GM12878 (cell line): ENCODE measurements around the gene TRPC4. TPM values are rescaled to one million over a fixed set of nuclear protein-coding genes. Genes with fewer than 3 reads are reported as not detected.

ENCODE experiments used
- ATAC-seq: fragments of 200-7000 bp; cut with Tn5 transposase; 3 replicates; pipeline ENCODE4 v1.9.1; 2020; ENCODE audit warnings: mild to moderate bottlenecking, moderate library complexity
- BruUV-seq: library from RNA; stranded (reverse); fragments of 400-500 nt; replicated peaks from 2 replicates; lab custom pipeline; 2021; lab: Mats Ljungman, UMichigan
- CTCF ChIA-PET: fragments of 300-600 bp; sonication (Branson Sonifier 250); formaldehyde crosslinking; extraction: SDS; loops from one replicate; lab custom pipeline; 2021; ENCODE audit warnings: inconsistent platforms; lab: Yijun Ruan, JAX
- POLR2A ChIA-PET: fragments of 350-600 bp; formaldehyde crosslinking; extraction: SDS; loops from one replicate; lab custom pipeline; 2021; ENCODE audit warnings: inconsistent platforms; lab: Charles Lee
- RAD21 ChIA-PET: fragments of 300-600 bp; sonication (Branson Sonifier 250); formaldehyde crosslinking; loops from one replicate; lab custom pipeline; 2023; ENCODE audit warnings: antibody characterized with exemption; ENCODE audit not compliant: unreplicated experiment; lab: Charles Lee
- SMC1A ChIA-PET: fragments of 300-600 bp; sonication (Branson Sonifier 250); formaldehyde crosslinking; loops from one replicate; lab custom pipeline; 2023; ENCODE audit not compliant: unreplicated experiment, uncharacterized antibody; lab: Charles Lee
- DNase-seq: peaks from one replicate; pipeline ENCODE4 v3.0.0-alpha.2; 2011; ENCODE audit warnings: low read depth, low spot score
- FAIRE-seq: peaks from 3 replicates; lab custom pipeline; 2011; peaks lifted over from hg19 to GRCh38; lab: Jason Lieb, UNC
- H2AFZ ChIP-seq: 2 replicates; pipeline ENCODE4 v1.6.0; 2011; ENCODE audit warnings: low read depth, low read length, control low read depth; ENCODE audit not compliant: control insufficient read depth
- H3K27ac ChIP-seq: 2 replicates; pipeline ENCODE4 v1.5.1; 2011; ENCODE audit warnings: control low read depth; ENCODE audit not compliant: control insufficient read depth, insufficient read depth
- H3K27me3 ChIP-seq, 2 experiments: replicated peaks in 1 of 2; 2 replicates each; pipeline versions ENCODE4 v1.6.0 to v1.6.1; 2011; ENCODE audit warnings: low read length in 1 of 2; ENCODE audit not compliant: control insufficient read depth in 2 of 2, insufficient read depth in 2 of 2
- H3K36me3 ChIP-seq, 2 experiments: 2 replicates each; pipeline ENCODE4 v1.5.1; 2011; ENCODE audit warnings: low read length in 1 of 2; ENCODE audit not compliant: control insufficient read depth in 2 of 2, insufficient read depth in 2 of 2
- H3K4me1 ChIP-seq: 2 replicates; pipeline ENCODE4 v1.6.1; 2011; ENCODE audit warnings: mild to moderate bottlenecking, low read length, moderate library complexity, mixed read lengths; ENCODE audit not compliant: control insufficient read depth, insufficient read depth
- H3K4me2 ChIP-seq: 2 replicates; pipeline ENCODE4 v1.6.0; 2011; ENCODE audit warnings: control low read depth; ENCODE audit not compliant: control insufficient read depth, insufficient read depth
- H3K4me3 ChIP-seq: fragments of 200-600 bp; sonication (generic); 2 replicates; pipeline ENCODE4 v1.5.1; 2016
- H3K79me2 ChIP-seq: 2 replicates; pipeline ENCODE4 v1.6.0; 2011; ENCODE audit warnings: low read length; ENCODE audit not compliant: control insufficient read depth, insufficient read depth
- H3K9ac ChIP-seq: 2 replicates; pipeline ENCODE4 v1.8.0; 2011; ENCODE audit warnings: low read length, control low read depth, mixed read lengths; ENCODE audit not compliant: control insufficient read depth, insufficient read depth
- H3K9me3 ChIP-seq: replicated peaks from 3 replicates; pipeline ENCODE4 v1.5.1; 2011; ENCODE audit warnings: mild to moderate bottlenecking, low read length; ENCODE audit not compliant: control insufficient read depth, insufficient read depth
- H4K20me1 ChIP-seq: 2 replicates; pipeline ENCODE4 v1.6.0; 2011; ENCODE audit not compliant: control insufficient read depth, insufficient read depth
- BMI1 ChIP-seq: fragments of 450-650 bp; IDR thresholded peaks from 2 replicates; pipeline ENCODE4 v1.6.1; 2016; ENCODE audit warnings: mild to moderate bottlenecking, moderate library complexity, borderline replicate concordance
- CBFB ChIP-seq: IDR thresholded peaks from 2 replicates; pipeline ENCODE4 v1.6.1; 2016; ENCODE audit warnings: antibody characterized with exemption, low read depth
- CEBPB ChIP-seq, 2 experiments: fragments of 150-350 bp in 1 of 2; IDR thresholded peaks; 2 replicates each; pipeline ENCODE4 v1.6.1; 2012 to 2014; ENCODE audit warnings: low read depth in 2 of 2, low read length in 2 of 2, borderline replicate concordance in 1 of 2, inconsistent platforms in 1 of 2
- CHD4 ChIP-seq: fragments of 200-600 bp; sonication (generic); IDR thresholded peaks from 2 replicates; pipeline ENCODE4 v1.6.1; 2016; ENCODE audit warnings: mild to moderate bottlenecking
- EED ChIP-seq: sonication (generic); IDR thresholded peaks from 2 replicates; pipeline ENCODE4 v1.6.1; 2016; ENCODE audit warnings: antibody characterized with exemption, low read depth
- ELK1 ChIP-seq: IDR thresholded peaks from 2 replicates; pipeline ENCODE4 v1.6.1; 2012; ENCODE audit warnings: low read depth, low read length, improper control_type of control experiment
- ETV6 ChIP-seq, 2 experiments: fragments of 450-650 bp in 1 of 2; IDR thresholded peaks in 1 of 2; conservative IDR thresholded peaks in 1 of 2; 2 replicates each; pipeline ENCODE4 v1.6.1; 2014; ENCODE audit warnings: antibody characterized with exemption in 1 of 2, borderline replicate concordance in 1 of 2, low read depth in 1 of 2, mild to moderate bottlenecking in 1 of 2, moderate library complexity in 1 of 2
- JUNB ChIP-seq: IDR thresholded peaks from 2 replicates; pipeline ENCODE4 v1.6.1; 2016; ENCODE audit warnings: antibody characterized with exemption, mild to moderate bottlenecking
- JUND ChIP-seq: IDR thresholded peaks from 2 replicates; pipeline ENCODE4 v1.6.1; 2012; ENCODE audit warnings: low read depth, mild to moderate bottlenecking, low read length, improper control_type of control experiment, moderate library complexity
- LARP7 ChIP-seq: fragments of 450-650 bp; IDR thresholded peaks from 2 replicates; pipeline ENCODE4 v1.6.1; 2017; ENCODE audit warnings: mild to moderate bottlenecking
- MAX ChIP-seq: IDR thresholded peaks from 2 replicates; pipeline ENCODE4 v1.6.1; 2012; ENCODE audit warnings: low read depth, low read length, improper control_type of control experiment
- MEF2B ChIP-seq: fragments of 450-650 bp; IDR thresholded peaks from 2 replicates; pipeline ENCODE4 v1.6.1; 2018; ENCODE audit warnings: mild to moderate bottlenecking, moderate library complexity; ENCODE audit not compliant: partially characterized antibody, poor library complexity, severe bottlenecking
- POU2F2 ChIP-seq: IDR thresholded peaks from 3 replicates; pipeline ENCODE4 v1.6.1; 2011; ENCODE audit warnings: low read depth, mild to moderate bottlenecking, low read length, borderline replicate concordance
- SKIL ChIP-seq: fragments of 450-650 bp; IDR thresholded peaks from 2 replicates; pipeline ENCODE4 v1.6.1; 2017; ENCODE audit warnings: mild to moderate bottlenecking, low read depth, inconsistent platforms; ENCODE audit not compliant: poor library complexity, severe bottlenecking
- SREBF2 ChIP-seq: IDR thresholded peaks from 2 replicates; pipeline ENCODE4 v1.6.1; 2012; ENCODE audit warnings: mild to moderate bottlenecking, low read length
- SRF ChIP-seq, 2 experiments: IDR thresholded peaks; 2 replicates each; pipeline ENCODE4 v1.6.1; 2011; ENCODE audit warnings: low read depth in 2 of 2, low read length in 2 of 2, mild to moderate bottlenecking in 1 of 2, moderate library complexity in 1 of 2
- ZBTB4 ChIP-seq: fragments of 450-650 bp; formaldehyde crosslinking; IDR thresholded peaks from 2 replicates; pipeline ENCODE4 v1.4.0; 2022; ENCODE audit warnings: mild to moderate bottlenecking, moderate library complexity
- ZNF207 ChIP-seq: fragments of 450-650 bp; IDR thresholded peaks from 2 replicates; pipeline ENCODE4 v1.6.1; 2014; ENCODE audit warnings: antibody characterized with exemption, mild to moderate bottlenecking, borderline replicate concordance
- WGBS: methylation state at CpG from one replicate; pipeline ENCODE4 v1.1.6; 2016; ENCODE audit warnings: low lambda C conversion rate; ENCODE audit not compliant: insufficient replicate concordance, insufficient coverage; ENCODE audit errors: missing lambda C conversion rate; 5-methylcytosine and 5-hydroxymethylcytosine counted together
- in situ Hi-C: fragments of 300-500 bp; cut with MboI; formaldehyde crosslinking; loops from 9 replicates; pipeline ENCODE4 v1.14.3; 2018; ENCODE audit warnings: mixed read lengths
- intact Hi-C: fragments of 100-400 bp; cut with micrococcal nuclease; formaldehyde crosslinking; loops from one replicate; pipeline ENCODE4 v1.14.2; 2022; ENCODE audit not compliant: unreplicated experiment
- polyA plus RNA-seq, 11 experiments: library from polyadenylated mRNA; depleted of rRNA in 4 of 11; unstranded in 6 of 11; stranded (reverse) in 5 of 11; fragments of >200 nt; fragmentation: Nextera tagmentation in 4 of 11; fragmentation: Illumina TruSeq in 1 of 11; extraction: Ambion mirVana in 4 of 11; extraction: Trizol in 1 of 11; gene quantifications; 1 replicate in 1 of 11; 2 replicates in 10 of 11; pipeline versions ENCODE4 v1.2.1 to v1.2.3, GENCODE V29; 2011 to 2016; ENCODE audit warnings: inconsistent platforms in 2 of 11, missing spikeins in 2 of 11, low read depth in 1 of 11
- total RNA-seq, 4 experiments: library from RNA; depleted of rRNA in 3 of 4; stranded (reverse); fragments of >200 nt in 3 of 4; fragmentation: Illumina TruSeq in 1 of 4; extraction: Trizol in 1 of 4; gene quantifications; 2 replicates each; pipeline versions ENCODE4 v1.2.1 to v1.2.3, GENCODE V29; 2013 to 2021

The TRPC4 gene
- total and polyA plus RNA-seq, 10 of the 15 experiments (the other 5 are each of a cell fraction or from before 2014, with no cell fraction given), result not detected

GRCh38 chr13:37886879-37887278 is 17.3 kb upstream of the TRPC4 start (continued):
- no peak for TF ChIP-seq ZNF207
- no peak for TF ChIP-seq CBFB
- no peak for TF ChIP-seq CEBPB (IDR thresholded peaks at IDR 0.05; ENCODE audit: borderline replicate concordance in 1 of 2, low read depth in 2 of 2, low read length in 2 of 2)
- TF ChIP-seq ZBTB4 (CRISPR knock-in tag), result no peak
- TF ChIP-seq, all 136 proteins: peak for 0

- Histone ChIP-seq H3K4me1 (no peaks in the 10 kb centered on the region), H3K4me2 (no peak overlapping the region), H2AFZ (no peak overlapping the region), H3K27ac (no peak overlapping the region), H3K79me2 (no peaks in the 10 kb centered on the region), H3K9me3 (no peaks in the 10 kb centered on the region), H3K4me3 (no peak overlapping the region), H3K9ac (no peak overlapping the region), H3K27me3 (no peaks in the 10 kb centered on the region), H3K36me3 (no peaks in the 10 kb centered on the region), H4K20me1 (no peaks in the 10 kb centered on the region)
- ATAC-seq (no peak), FAIRE-seq (no peak), DNase-seq (no peak)
- in situ Hi-C loops (no loop called here), intact Hi-C loops (no loop called here)
- POLR2A ChIA-PET, result no interaction called here
- BruUV-seq, result no TSS peak
- RAD21 ChIA-PET, result no interaction called here
- WGBS, result 57% methylated on average over 2 of the region's 2 CpGs
- CTCF ChIA-PET, result no interaction called here
- SMC1A ChIA-PET, result no interaction called here
- TF ChIP-seq CHD4 (no peak), ETV6 (conservative IDR thresholded peaks at IDR 0.05 in 1 of 2, IDR thresholded peaks at IDR 0.05 in 1 of 2; ENCODE audit: borderline replicate concordance in 1 of 2, low read depth in 1 of 2) (no peak), SKIL (no peak), EED (no peak), MEF2B (no peak), LARP7 (no peak), POU2F2 (no peak), SRF (IDR thresholded peaks at IDR 0.05; ENCODE audit: low read depth in 2 of 2, low read length in 2 of 2) (no peak), MAX (no peak), JUND (no peak), SREBF2 (no peak), ELK1 (no peak), BMI1 (no peak), JUNB (no peak)
Observed at GRCh38 chr13:37884674-37885073, 15.1 kb upstream of the TRPC4 start.
